B cell (primary cell): ENCODE measurements around the gene SLC35F3. TPM values are rescaled to one million over a fixed set of nuclear protein-coding genes. Genes with fewer than 3 reads are reported as not detected.

Source experiments
- ATAC-seq: fragments of 200-7000 bp; cut with Tn5 transposase; one replicate; pipeline ENCODE4 v1.10.0; 2021; ENCODE audit warnings: low read depth, mild to moderate bottlenecking, moderate number of reproducible peaks, moderate library complexity
- CTCF ChIA-PET: fragments of 350-600 bp; sonication (Branson Sonifier 250); formaldehyde crosslinking; loops from one replicate; lab custom pipeline; 2021; ENCODE audit warnings: antibody characterized with exemption, inconsistent platforms; lab: Charles Lee
- POLR2A ChIA-PET: fragments of 350-600 bp; sonication (Branson Sonifier 250); formaldehyde crosslinking; loops from one replicate; lab custom pipeline; 2021; ENCODE audit warnings: antibody characterized with exemption; lab: Charles Lee
- DNase-seq: peaks from one replicate; pipeline ENCODE4 v3.0.0; 2013
- H2AFZ ChIP-seq: 2 replicates; pipeline ENCODE4 v1.6.1; 2012; ENCODE audit warnings: mild to moderate bottlenecking, low read depth, low read length; ENCODE audit not compliant: insufficient read depth, poor library complexity, severe bottlenecking
- H3K27ac ChIP-seq, 2 donors: 1 replicate in 1 of 2; 2 replicates in 1 of 2; pipeline ENCODE4 v1.5.1; 2012 to 2013; ENCODE audit warnings: low read length in 2 of 2, mild to moderate bottlenecking in 2 of 2, moderate library complexity in 1 of 2
- H3K27me3 ChIP-seq, 4 experiments: fragments of 200-600 bp in 1 of 4; sonication (generic) in 1 of 4; replicated peaks in 1 of 4; 1 replicate in 2 of 4; 2 replicates in 2 of 4; pipeline versions ENCODE4 v1.6.1 to v1.7.0; 2013 to 2016; ENCODE audit warnings: low read length in 3 of 4, mild to moderate bottlenecking in 2 of 4, mixed read lengths in 1 of 4, moderate library complexity in 1 of 4; ENCODE audit not compliant: insufficient read depth in 4 of 4, control insufficient read depth in 3 of 4; ENCODE audit errors: control extremely low read depth in 1 of 4
- H3K36me3 ChIP-seq, 2 experiments: replicated peaks in 1 of 2; 1 replicate in 1 of 2; 2 replicates in 1 of 2; pipeline versions ENCODE4 v1.6.1 to v1.7.1; 2013; ENCODE audit warnings: low read length in 1 of 2; ENCODE audit not compliant: insufficient read depth in 2 of 2, control insufficient read depth in 1 of 2; ENCODE audit errors: control extremely low read depth in 1 of 2, extremely low read depth in 1 of 2
- H3K4me1 ChIP-seq, 2 donors: fragments of 200-600 bp in 1 of 2; sonication (generic) in 1 of 2; 1 replicate in 1 of 2; 2 replicates in 1 of 2; pipeline versions ENCODE4 v1.5.1 to v1.6.1; 2013 to 2017; ENCODE audit warnings: low read length in 2 of 2; ENCODE audit not compliant: control insufficient read depth in 2 of 2, insufficient read depth in 2 of 2
- H3K4me2 ChIP-seq: replicated peaks from 2 replicates; pipeline ENCODE3; 2012; ENCODE audit warnings: mild to moderate bottlenecking, low read depth, low read length; ENCODE audit not compliant: poor library complexity, severe bottlenecking
- H3K4me3 ChIP-seq, 5 experiments: fragments of 200-600 bp in 1 of 5; sonication (generic) in 1 of 5; 1 replicate in 3 of 5; 2 replicates in 2 of 5; pipeline versions ENCODE4 v1.5.1 to v1.7.0; 2011 to 2016; ENCODE audit warnings: low read length in 4 of 5, mild to moderate bottlenecking in 4 of 5, low read depth in 2 of 5, control low read depth in 1 of 5, moderate library complexity in 1 of 5; ENCODE audit not compliant: insufficient read depth in 1 of 5; ENCODE audit errors: control extremely low read depth in 1 of 5, extremely low read depth in 1 of 5
- H3K79me2 ChIP-seq: fragments of 200-600 bp; sonication (generic); one replicate; pipeline ENCODE4 v1.6.0; 2016; ENCODE audit warnings: low read length; ENCODE audit not compliant: control insufficient read depth, insufficient read depth
- H3K9ac ChIP-seq: fragments of 200-600 bp; sonication (generic); 2 replicates; pipeline ENCODE4 v1.6.1; 2017; ENCODE audit warnings: mild to moderate bottlenecking, low read length, moderate library complexity
- H3K9me3 ChIP-seq, 3 donors: one replicate each; pipeline versions ENCODE4 v1.6.1 to v1.7.1; 2013; ENCODE audit warnings: low read length in 2 of 3; ENCODE audit not compliant: control insufficient read depth in 2 of 3, insufficient read depth in 1 of 3; ENCODE audit errors: control extremely low read depth in 1 of 3
- H4K20me1 ChIP-seq: 2 replicates; pipeline ENCODE4 v1.6.0; 2012; ENCODE audit warnings: mild to moderate bottlenecking, low read length; ENCODE audit not compliant: insufficient read depth, control insufficient read depth, poor library complexity, severe bottlenecking
- H3K27ac Mint-ChIP-seq: one replicate; pipeline ENCODE4 v1.8.0; 2021; ENCODE audit warnings: mixed read lengths
- H3K27me3 Mint-ChIP-seq: one replicate; pipeline ENCODE4 v1.8.0; 2021; ENCODE audit warnings: mixed read lengths
- H3K4me1 Mint-ChIP-seq: one replicate; pipeline ENCODE4 v1.8.0; 2021; ENCODE audit warnings: mixed read lengths
- H3K4me3 Mint-ChIP-seq: one replicate; pipeline ENCODE4 v1.8.0; 2021; ENCODE audit warnings: mixed read lengths
- H3K9me3 Mint-ChIP-seq: one replicate; pipeline ENCODE4 v1.8.0; 2022; ENCODE audit warnings: mixed read lengths; ENCODE audit not compliant: insufficient read depth
- CTCF ChIP-seq: fragments of 200-600 bp; IDR thresholded peaks from one replicate; pipeline ENCODE4 v1.8.0; 2022; ENCODE audit warnings: antibody characterized with exemption, mild to moderate bottlenecking
- EZH2 ChIP-seq: IDR thresholded peaks from 2 replicates; pipeline ENCODE4 v1.6.1; 2012; ENCODE audit warnings: borderline replicate concordance, low read depth, mild to moderate bottlenecking, moderate library complexity, low read length; ENCODE audit not compliant: insufficient read depth, poor library complexity, severe bottlenecking
- WGBS: methylation state at CpG from one replicate; pipeline ENCODE4 v1.1.5; 2013; ENCODE audit warnings: missing lambda C conversion rate; ENCODE audit not compliant: insufficient coverage; 5-methylcytosine and 5-hydroxymethylcytosine counted together
- intact Hi-C: fragments of 100-400 bp; cut with micrococcal nuclease; formaldehyde crosslinking; loops from one replicate; pipeline ENCODE4 v1.10.0; 2022
- polyA plus RNA-seq: library from polyadenylated mRNA; depleted of rRNA; stranded (reverse); fragments of >200 nt; gene quantifications from 2 replicates; pipeline ENCODE4 v1.2.3, GENCODE V29; 2012
- total RNA-seq, 2 donors: library from RNA; stranded (reverse); fragments of 120-200 nt in 1 of 2; gene quantifications; 1 replicate in 1 of 2; 2 replicates in 1 of 2; pipeline versions ENCODE4 v1.2.3 to v1.2.4, GENCODE V29; 2013 to 2022

The SLC35F3 gene
- total and polyA plus RNA-seq, 2 donors (not counting 1 experiment from before 2014, with no cell fraction given): not detected

DNA sequence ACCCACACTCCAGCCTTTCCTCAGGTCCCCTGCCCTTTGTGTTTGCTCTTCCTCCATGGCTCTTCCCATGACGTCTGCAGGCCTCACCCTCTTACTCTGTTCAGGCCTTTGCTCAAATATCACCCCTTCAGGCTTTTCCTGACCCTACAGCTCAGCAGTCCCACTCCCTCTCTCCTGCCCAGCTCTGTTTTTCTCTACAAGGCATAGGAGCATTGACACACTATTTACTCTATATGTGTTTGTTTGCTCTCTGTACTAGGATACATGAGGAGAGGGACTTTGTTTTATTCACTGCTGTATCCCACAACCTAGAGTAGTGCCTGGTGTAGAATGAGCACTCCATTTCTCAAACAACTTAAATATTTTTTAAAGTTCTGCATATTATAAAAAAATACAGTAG, 361.4 kb downstream of the SLC35F3 start:
- WGBS: 78% methylated on average over 1 of the region's 1 CpG

GRCh38 chr1:234270093-234270492, 365.6 kb downstream of the SLC35F3 start:
- no peak overlapping the region for H2AFZ ChIP-seq
- H3K9ac ChIP-seq: no peak overlapping the region
- no peaks in the 10 kb centered on the region for H3K27me3 ChIP-seq
- no peak overlapping the region for H3K4me2 ChIP-seq
- no peak for TF ChIP-seq CTCF
- no peak for TF ChIP-seq EZH2
- no peaks in the 10 kb centered on the region for H3K36me3 ChIP-seq
- Mint-ChIP-seq H3K4me3 (no peak overlapping the region), H3K4me1 (no peaks in the 10 kb centered on the region), H3K9me3 (no peaks in the 10 kb centered on the region), H3K27ac (no peak overlapping the region), H3K27me3 (peaks cover 29% of the 10 kb centered on the region)
- no peak overlapping the region for H3K27ac ChIP-seq
- ATAC-seq (no peak), DNase-seq (no peak)
- POLR2A ChIA-PET: no interaction called here
- CTCF ChIA-PET: no interaction called here
- no peak overlapping the region for H3K4me3 ChIP-seq
- intact Hi-C loops: no loop called here
- no peaks in the 10 kb centered on the region for H3K4me1 ChIP-seq
- H4K20me1 ChIP-seq: no peaks in the 10 kb centered on the region
- WGBS: 100% methylated on average over 1 of the region's 2 CpGs
- no peaks in the 10 kb centered on the region for H3K79me2 ChIP-seq
- no peaks in the 10 kb centered on the region for H3K9me3 ChIP-seq

More for the DNA sequence above, 361.4 kb downstream of the SLC35F3 start:
- no peak overlapping the region for H3K4me3 Mint-ChIP-seq
- no peak overlapping the region for H3K4me2 ChIP-seq
- H3K9me3 ChIP-seq: no peaks in the 10 kb centered on the region
- H3K27ac Mint-ChIP-seq: no peak overlapping the region
- H3K9me3 Mint-ChIP-seq: no peaks in the 10 kb centered on the region
- H4K20me1 ChIP-seq: no peaks in the 10 kb centered on the region
- no peaks in the 10 kb centered on the region for H3K36me3 ChIP-seq
- no peaks in the 10 kb centered on the region for H3K4me1 Mint-ChIP-seq
- no peak overlapping the region for H2AFZ ChIP-seq
- no peak overlapping the region for H3K4me3 ChIP-seq
- no peak overlapping the region for H3K27ac ChIP-seq
- no peak for ATAC-seq
- TF ChIP-seq CTCF: no peak
- no peak for TF ChIP-seq EZH2
- DNase-seq: no peak
- intact Hi-C loops: no loop called here
- POLR2A ChIA-PET: no interaction called here
- CTCF ChIA-PET: no interaction called here
- H3K4me1 ChIP-seq: no peaks in the 10 kb centered on the region
- H3K79me2 ChIP-seq: no peaks in the 10 kb centered on the region
- H3K27me3 ChIP-seq: peaks cover 0 to under 1% (median 0%) of the 10 kb centered on the region in 4 experiments
- H3K9ac ChIP-seq: no peak overlapping the region
- peaks cover 26% of the 10 kb centered on the region for H3K27me3 Mint-ChIP-seq
